GM13977 (cell line): ENCODE data around the gene ZBTB7C.

Experiments used
- DNase-seq: peaks from one replicate; pipeline ENCODE4 v3.0.0; 2012; ENCODE audit warnings: low spot score
- in situ Hi-C: fragments of 300-500 bp; cut with MboI; formaldehyde crosslinking; loops from one replicate; pipeline ENCODE4 v1.12.0; 2022; ENCODE audit warnings: low sequenced_read_pairs, low pct_unique_long_range_greater_than_20kb, mixed read lengths, inconsistent platforms; ENCODE audit not compliant: unreplicated experiment
- TF ChIP-seq, protein P1 (sequence below): IDR thresholded peaks from 2 replicates; pipeline ENCODE4 v1.5.1; 2012; ENCODE audit warnings: mild to moderate bottlenecking, control low read depth; ENCODE audit not compliant: insufficient read depth; ENCODE audit errors: extremely low read depth, missing control alignments

Gene ZBTB7C

DNA sequence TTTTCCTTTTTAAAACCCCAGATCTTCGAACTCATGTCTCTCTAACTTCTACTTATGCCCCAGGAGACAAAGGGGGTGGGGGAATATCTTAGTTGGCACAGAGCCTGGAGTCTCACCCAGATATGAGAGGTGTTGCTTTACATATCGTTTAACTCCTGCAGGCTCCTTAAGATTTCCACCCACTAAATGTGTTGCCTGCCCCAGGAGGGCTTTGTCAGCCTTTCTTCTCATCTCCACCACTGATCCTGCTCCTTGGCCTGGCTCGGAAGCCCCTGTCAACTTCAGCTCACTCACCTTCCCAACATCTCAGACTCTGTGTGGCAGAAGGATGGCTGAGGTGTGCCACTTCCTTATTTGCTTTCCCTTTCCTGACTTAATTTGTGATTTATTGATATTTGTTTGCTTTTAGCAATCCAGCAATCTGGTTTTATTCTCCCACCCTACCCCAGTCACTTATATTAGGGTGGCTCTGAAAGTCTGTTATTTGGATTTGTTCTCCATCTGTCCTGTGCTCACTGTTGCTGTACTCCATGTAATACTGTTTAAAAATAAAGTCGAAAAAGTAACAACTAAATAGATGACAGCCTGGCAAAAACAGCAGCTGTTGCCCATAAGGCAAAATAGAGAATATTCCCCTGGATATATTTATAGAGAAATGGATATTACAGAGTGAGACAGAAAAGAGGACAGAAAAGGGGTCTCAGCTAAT lies 200.6 kb downstream of the ZBTB7C start:
- no peak for DNase-seq
- TF ChIP-seq, protein P1, sequence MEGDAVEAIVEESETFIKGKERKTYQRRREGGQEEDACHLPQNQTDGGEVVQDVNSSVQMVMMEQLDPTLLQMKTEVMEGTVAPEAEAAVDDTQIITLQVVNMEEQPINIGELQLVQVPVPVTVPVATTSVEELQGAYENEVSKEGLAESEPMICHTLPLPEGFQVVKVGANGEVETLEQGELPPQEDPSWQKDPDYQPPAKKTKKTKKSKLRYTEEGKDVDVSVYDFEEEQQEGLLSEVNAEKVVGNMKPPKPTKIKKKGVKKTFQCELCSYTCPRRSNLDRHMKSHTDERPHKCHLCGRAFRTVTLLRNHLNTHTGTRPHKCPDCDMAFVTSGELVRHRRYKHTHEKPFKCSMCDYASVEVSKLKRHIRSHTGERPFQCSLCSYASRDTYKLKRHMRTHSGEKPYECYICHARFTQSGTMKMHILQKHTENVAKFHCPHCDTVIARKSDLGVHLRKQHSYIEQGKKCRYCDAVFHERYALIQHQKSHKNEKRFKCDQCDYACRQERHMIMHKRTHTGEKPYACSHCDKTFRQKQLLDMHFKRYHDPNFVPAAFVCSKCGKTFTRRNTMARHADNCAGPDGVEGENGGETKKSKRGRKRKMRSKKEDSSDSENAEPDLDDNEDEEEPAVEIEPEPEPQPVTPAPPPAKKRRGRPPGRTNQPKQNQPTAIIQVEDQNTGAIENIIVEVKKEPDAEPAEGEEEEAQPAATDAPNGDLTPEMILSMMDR, result no peak
- in situ Hi-C loops, result no loop called here

DNA sequence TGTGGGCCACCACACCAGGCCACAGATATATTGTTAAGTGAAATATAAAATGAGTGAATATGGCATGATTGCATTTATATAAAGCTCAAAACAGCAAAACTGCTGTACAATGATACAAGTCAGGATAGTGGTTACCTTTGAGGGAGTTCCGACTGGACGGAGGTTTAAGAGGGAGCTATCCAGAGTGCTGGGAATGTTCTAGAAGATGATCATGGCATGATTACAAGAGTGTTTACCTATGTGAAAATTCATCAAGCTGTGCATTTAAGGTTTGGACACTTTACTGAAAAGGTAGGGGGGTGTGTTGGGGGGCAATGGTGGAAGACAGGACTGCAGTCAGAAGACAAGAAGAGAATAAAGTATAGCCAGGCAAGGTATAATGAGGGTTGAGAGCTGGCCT lies 201.4 kb downstream of the ZBTB7C start:
- no peak for DNase-seq
- in situ Hi-C loops, result no loop called here
- TF ChIP-seq, protein P1, result no peak

DNA sequence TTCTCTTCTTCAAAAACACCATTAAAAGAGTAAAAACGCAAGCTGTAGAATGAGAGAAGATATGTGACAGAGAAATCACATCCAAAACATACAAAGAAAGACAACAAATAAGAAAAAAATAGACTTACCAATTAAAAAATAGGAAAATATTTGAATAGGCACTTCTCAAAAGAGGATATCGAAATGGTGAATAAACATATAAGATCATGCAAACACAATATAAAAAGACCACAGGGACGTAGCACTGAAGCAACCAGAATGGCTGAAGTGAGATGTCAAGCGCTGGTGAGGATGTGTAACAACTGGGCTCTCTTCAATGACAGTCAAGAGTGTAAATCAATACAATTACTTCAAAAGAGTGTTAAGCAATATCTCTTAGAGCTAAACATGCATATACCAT lies 202.3 kb downstream of the ZBTB7C start:
- TF ChIP-seq, protein P1, result no peak
- in situ Hi-C loops, result no loop called here
- no peak for DNase-seq

DNA sequence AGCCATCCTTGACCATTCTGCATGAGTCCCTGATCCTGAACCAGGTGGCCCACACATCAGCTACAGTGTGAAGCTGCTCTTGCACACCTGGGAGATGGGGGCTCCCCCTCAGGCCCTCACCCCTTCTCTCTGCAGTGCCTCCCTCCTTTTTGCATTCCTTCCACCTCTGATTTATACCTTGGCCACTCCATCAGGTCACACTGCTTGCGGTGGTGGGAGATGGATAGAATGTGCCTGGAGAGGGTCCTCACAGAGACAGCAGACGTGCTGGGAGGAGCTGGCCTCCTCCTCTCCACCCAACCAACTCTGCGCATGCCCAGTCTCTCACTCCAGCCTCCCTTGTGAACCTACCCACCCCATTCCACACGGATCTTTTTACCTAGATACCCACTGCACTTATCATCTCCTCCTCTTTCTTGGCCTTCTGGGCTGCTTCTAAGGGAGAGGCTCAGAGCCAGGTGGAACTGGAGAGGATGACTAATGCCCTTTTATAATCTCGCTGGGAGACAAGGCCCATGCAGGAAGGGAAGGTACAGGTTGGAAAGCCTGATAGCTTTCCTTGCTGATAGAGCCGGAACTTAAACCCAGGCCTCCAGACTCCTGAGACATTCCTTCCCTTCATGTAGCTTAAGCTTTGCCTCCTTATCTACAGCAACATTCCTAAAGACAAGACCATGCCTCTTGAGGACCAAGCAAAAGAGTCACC lies 205.1 kb downstream of the ZBTB7C start:
- TF ChIP-seq, protein P1, result no peak
- in situ Hi-C loops, result no loop called here

DNA sequence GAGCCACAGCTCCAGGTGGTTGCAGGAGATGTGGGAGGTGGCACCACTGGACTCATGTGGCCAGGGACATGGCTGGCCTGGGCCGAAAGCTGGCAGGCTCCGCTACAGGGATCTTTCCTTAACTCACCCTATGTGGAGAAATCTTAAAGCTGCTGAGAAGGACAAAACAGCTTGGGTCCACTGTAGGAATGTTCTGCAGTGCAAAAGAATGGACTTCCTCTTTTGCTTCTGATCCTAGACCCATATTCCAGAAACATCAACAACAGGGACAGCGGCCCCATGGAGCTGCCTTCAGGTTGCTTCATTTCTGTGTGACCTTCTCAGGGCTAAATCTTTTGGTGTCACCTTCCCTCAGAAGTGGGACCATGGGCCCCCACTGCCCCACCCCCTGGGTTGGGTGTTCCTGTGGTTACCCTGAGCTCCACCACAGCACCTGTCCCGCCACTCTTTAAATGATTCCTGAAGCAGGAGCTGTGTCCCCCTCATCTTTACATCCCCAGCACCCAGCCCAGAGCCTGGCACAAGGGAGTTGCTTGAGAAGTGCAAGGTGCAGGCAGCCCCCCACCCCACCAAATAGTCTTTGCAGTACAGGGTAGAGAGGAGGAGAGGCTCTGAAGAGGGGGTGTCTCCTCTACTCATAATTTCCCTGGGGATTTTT lies 205.8 kb downstream of the ZBTB7C start:
- TF ChIP-seq, protein P1, result no peak
- DNase-seq, result no peak
- in situ Hi-C loops, result no loop called here

More for the DNA sequence above, 205.1 kb downstream of the ZBTB7C start:
- DNase-seq, result no peak

DNA sequence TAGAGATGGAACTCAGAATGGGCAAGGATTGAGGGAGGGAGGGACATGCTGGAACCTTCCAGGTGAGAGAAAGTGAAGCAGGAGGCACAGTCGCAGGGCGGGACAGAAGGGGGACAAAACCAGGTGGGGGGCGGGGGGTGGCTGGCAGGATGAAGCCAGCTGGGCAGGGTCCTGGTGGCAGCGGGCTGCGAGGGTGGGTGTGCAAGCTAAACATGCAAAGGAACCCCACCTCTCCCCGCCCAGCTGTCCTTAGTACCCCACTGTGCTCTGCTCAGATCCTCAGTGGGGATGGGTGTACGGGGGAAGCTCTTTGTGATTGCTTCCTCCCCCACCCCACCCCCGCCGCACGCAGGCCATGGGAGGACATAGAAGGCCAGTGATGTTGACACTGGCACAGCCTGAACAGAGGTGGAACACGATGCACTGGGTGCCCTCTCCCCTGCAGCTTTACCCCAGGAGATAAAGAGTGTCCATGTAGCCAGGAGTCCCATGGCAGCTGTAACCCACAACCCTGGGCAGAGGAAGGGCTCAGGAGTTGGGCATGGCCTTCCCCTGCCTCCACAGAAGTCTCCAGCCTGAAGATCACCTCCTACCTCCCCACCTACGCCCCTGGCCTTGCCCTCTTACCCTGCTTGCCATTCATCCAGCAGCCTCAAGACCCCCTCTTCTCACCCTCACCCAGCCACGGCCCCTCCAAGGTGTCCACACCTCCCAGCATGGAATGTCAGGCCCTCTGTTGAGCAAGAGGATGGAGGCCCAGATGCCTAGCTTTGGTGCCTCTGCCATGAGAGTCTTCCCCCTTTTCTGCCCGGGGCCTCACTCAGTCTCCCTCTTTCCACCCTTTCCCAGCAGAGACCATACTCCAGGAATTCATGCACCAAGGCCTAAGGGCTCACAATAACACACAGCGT lies 206.6 kb downstream of the ZBTB7C start:
- TF ChIP-seq, protein P1, result no peak
- no peak for DNase-seq
- in situ Hi-C loops, result no loop called here
